Stimulated activated CD4-positive, alpha-beta T cell treated with anti-CD3 and anti-CD28 coated beads, Interleukin-2, amount 100 ng/mL, for 4 hours (primary cell): ENCODE data around the gene NAT9.
A peak's percentile ranks its signal among the peaks of the same experiment; 100 is the strongest.

Experiments
- DNase-seq: peaks from one replicate; pipeline ENCODE4 v3.0.0-alpha.2; 2020; ENCODE audit warnings: low read depth

Gene NAT9

GRCh38 chr17:74779948-74780400 lies 3.8 kb upstream of the NAT9 start:
- DNase-seq = peak; percentile 18

GRCh38 chr17:74779501-74779900 lies 3.4 kb upstream of the NAT9 start:
- no peak for DNase-seq

DNA sequence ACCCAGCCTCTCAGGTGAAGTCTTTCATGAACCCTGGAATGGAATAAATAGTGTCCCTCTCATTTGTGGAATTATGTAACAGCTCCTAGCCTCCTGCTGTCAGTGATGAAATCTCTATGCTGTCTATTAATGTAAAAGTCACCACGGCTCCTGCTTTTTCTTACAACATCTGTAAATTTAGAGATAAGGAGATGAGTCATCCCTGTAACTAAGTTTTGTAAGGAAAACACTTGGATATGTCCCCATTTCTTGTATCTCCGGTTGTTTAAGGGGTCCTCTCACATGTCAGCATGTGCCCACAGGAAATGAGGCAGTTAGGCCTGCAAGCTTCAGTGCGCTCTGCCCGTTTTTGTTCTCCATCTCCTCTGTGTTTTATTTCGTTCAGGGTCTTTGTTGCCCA lies 2.8 kb upstream of the NAT9 start:
- DNase-seq = no peak

- no peak for DNase-seq
Observed at GRCh38 chr17:74777901-74778515, 1.9 kb upstream of the NAT9 start.

DNA sequence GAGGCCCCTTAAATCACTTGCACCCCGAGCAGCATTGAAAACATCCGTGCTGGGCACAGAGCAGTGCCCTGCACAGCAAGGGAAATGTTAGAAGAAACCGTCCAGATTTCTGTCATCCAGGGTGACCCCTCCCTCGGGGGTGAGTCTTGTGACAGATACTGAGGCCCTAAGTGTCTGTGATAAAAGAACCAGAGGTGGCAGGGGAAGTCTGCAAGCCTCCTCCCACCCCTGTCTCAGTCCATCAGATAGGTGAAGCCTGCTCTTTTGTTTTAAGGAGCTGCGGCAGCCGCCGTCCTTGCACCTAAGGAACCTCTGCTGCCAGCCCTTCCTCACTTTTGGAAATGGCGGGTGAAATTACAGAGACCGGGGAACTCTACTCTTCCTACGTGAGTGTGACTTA lies 845 bp upstream of the NAT9 start:
- DNase-seq = no peak

DNA sequence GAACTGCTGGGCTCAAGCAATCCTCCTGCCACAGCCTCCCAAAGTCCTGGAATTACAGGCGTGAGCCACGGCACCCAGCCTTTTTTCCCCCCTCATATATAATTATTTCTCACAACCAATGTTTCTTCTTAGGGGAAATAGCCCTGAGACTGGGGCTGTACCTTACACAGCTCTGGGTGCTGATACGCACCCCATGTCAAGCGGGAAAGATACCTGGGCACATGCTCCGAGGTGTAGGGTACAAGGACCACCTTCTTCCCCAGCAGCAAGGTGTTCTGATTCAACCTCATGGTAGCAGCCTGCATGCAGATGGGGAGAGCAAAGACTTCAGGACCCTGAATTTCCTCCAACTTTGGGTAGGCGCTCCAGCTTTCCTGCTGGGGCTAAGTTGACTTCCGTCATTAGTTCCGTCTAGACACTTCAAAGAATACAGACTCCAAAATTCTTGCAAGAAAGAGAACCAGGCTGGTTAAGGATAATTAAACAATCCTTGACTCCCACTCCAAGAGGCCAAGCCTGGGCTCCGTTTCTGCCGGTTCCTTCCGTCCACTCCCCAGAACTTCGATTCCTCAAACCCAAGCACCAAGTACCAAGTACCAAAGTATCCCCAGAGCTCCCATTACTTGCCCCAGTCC lies 619 bp downstream of the NAT9 start:
- no peak for DNase-seq

- no peak for DNase-seq
Observed at GRCh38 chr17:74773871-74774286, 2.3 kb downstream of the NAT9 start.

GRCh38 chr17:74773414-74773813 lies 2.7 kb downstream of the NAT9 start:
- no peak for DNase-seq

GRCh38 chr17:74772053-74772452 lies 4.1 kb downstream of the NAT9 start:
- no peak for DNase-seq

DNA sequence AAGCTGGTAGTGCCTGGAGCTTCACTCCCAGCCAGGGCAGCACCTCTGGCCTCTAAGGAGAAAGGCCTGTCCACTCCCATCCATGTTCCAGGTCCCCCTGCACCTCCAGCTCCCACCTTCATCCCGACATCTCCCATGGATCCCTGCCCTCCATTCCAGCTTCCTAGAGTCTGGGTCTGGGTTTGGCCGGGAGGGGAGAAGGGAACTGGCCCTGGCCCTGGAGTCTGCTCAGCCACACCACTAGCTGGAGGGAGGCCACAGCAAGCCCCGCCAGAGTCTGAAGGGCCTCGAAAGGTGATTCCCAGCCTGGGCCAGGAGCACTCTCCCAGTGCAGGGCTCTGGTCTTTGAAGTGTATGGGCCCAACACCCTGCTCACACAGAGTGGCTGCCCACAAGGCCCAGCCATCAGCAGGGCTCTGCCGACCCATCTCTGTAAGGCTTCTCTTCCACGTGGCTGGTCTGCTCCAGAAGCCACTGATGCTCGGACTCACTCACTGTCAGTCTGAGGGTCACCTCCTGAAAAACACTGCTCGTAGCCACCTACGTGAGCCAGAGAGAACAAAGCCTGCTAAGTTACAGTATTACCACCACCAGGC lies 4.7 kb downstream of the NAT9 start:
- no peak for DNase-seq

DNA sequence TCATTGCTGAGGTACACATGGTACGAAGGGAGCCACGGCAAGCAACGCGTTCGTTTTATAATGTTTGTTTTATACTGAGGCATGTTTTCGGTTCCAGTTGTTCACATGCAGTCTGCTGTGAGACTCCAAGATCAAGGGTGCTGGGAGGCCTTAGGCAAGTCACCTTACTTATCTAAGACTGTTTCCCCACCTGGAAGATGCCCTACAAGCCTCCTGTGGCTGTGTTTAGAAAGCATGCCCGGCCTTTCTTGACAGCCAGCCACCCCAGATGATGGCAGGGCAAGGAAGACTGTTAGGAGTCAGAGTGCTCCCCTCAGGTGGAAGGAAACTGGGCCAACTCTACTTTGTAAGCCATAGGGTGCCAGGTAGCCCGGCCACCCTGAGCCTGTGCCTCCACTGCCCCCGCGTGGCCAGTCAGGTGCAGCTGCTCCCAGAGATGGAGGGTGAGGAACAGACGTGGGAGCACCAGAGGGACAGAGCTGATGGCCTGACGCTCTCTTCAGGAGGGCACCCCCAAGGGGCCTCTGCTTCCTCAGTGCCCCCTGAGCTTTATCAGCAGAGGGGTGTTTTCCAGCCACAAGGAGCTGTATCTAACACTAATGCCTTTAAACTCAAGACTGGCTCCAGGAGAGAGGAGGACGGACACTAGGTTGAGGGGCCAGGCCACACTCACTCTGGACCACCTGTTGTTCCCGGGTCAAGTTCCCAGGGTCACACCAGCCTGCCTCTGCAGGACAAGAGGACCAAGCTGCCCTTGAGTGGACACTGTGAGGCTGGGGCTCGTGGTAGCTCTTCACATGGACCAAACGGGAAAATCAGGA lies 5.4 kb downstream of the NAT9 start:
- DNase-seq = peak; percentile 69

- no peak for DNase-seq
Observed at GRCh38 chr17:74769856-74770497, 6.2 kb downstream of the NAT9 start.

- no peak for DNase-seq
Observed at GRCh38 chr17:74769266-74769855, 6.8 kb downstream of the NAT9 start.

DNA sequence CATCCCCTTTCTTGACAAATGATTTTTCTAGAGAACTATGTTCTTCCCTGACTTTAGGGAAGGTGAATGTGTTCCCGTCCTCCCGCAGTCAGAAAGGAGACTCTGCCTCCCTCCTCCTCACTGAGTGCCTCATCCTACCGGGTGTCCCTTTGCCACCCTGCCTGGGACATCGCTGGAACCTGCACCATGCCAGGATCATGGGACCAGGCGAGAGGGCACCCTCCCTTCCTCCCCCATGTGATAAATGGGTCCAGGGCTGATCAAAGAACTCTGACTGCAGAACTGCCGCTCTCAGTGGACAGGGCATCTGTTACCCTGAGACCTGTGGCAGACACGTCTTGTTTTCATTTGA lies 7.4 kb downstream of the NAT9 start:
- no peak for DNase-seq

GRCh38 chr17:74768069-74768762 lies 7.9 kb downstream of the NAT9 start:
- no peak for DNase-seq

- DNase-seq = no peak
Observed at GRCh38 chr17:74767111-74767516, 9.0 kb downstream of the NAT9 start.

DNA sequence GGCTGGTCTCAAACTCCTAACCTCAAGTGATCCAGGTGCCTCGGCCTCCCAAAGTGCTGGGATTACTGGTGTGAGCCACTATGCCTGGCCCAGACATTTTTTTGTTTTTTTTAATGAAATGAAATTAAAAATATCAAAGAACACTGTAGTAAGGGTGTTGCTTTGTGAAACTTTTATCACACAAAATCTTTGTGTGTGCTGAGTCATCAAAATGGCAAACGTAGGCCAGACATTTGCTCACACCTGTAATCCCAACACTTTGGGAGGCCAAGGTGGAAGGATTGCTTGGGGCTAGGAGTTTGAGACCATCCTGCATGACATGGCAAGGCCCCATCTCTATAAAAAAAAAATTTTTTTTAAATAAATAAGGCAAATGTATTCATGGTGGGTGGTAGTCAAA lies 9.7 kb downstream of the NAT9 start:
- no peak for DNase-seq

DNA sequence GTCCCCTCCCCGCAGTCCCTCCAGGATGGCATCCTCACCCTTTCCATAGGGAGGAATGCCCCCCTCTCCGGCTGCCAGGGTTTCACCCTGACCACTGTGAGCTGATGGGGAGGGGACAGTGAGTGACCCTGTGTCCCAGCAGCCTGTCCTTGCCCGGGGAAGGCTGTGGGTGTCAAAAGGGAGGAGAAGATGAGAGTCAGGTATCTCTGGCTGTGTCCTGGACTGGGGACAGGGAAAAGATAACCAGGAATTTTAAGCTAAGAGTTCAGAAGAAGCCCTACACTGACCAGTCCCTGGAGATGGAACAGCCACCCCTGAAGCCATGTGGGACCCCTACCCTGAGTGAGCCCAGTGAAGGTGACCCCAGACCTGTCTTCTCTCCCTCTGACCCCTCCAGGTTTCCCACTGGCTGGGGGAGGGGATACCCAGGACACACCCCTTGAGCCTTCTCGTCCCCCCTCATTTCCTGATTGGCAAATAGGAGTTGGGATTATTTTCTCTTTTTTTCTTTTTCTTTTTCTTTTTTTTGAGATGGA lies 11.3 kb downstream of the NAT9 start:
- no peak for DNase-seq

- no peak for DNase-seq
Observed at GRCh38 chr17:74763565-74764387, 12.4 kb downstream of the NAT9 start.

GRCh38 chr17:74761931-74762330 lies 14.2 kb downstream of the NAT9 start:
- no peak for DNase-seq
